HG03558 (cell line): ENCODE measurements around the gene SLC30A3.

ENCODE experiments used
- ATAC-seq: cut with Tn5 transposase; IDR thresholded peaks from one replicate; pipeline ENCODE4 v1.9.1; 2021; ENCODE audit warnings: moderate number of reproducible peaks; ENCODE audit not compliant: unreplicated experiment; ENCODE audit errors: extremely low read depth

SLC30A3 gene

GRCh38 chr2:27263287-27264252 lies 723 bp upstream of the SLC30A3 start:
- ATAC-seq: no peak

DNA sequence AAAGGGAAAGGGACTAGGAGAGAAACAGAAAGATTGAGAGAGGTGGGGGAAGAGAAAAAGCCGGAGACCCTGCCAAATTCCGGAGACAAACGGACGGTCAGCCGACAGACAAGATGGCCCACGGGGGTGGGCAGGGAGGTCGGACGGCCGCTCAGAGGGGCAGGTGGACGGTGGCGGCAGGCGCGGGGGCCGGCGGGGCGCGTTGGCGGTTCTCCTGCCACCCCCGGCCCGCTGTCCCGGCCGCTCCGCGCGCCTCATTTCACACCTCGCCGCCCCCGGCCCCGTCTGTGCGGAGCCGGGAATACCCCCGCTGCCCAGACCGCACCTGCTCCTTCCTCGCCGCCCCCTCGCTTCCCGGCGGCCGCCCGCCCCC lies 935 bp downstream of the SLC30A3 start:
- no peak for ATAC-seq

DNA sequence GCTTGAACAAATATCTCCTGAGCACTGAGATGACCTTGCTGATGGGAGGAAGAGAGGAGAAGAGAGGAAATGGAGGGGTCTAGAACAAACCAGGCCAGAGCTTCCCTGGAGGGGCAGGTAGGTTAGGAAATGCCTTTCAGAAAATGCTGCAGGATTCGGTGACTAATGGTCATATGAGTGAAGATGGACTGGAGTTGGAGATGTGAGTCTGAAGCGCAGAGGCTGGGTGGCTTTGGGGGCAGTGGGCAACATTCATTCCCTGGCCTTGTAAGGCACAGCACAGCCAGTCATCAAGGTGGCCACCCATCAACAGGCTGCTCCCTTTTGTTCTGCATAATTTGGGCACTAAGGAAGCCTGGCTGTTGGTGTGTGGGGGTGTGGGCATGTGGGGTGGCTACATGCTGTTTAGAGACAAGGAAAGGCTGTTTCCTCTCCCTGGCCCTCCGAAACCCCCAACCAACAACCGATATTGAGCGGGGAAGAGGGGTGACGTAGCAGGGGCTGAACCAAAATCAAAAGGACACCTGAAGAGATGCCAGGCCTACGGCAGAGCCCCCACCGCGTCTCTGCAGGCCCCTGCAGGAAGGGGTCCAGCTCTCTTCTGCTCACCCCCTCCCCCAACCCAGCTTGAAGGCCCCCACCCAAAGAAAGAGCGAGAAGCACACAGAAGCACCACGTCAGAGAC lies 1.5 kb downstream of the SLC30A3 start:
- ATAC-seq: no peak

DNA sequence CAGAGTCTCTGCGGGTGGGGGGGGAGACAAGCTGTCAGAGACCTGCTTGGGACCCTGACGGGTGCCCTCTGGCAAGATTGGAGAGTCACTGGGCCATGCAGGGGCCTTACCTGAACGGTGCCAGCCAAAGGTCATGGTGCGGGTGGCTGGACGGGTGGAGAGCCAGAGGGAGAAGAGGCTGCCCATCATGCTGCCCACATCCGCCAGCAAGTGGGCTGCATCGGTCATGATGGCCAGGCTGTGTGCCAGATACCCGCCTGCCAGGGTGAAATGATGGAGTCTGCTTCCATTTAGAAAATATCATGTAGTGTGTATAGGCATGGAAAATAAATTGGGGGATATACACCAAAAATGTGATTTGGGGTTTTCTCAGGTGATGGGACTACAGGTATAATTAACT lies 4.8 kb downstream of the SLC30A3 start:
- no peak for ATAC-seq

DNA sequence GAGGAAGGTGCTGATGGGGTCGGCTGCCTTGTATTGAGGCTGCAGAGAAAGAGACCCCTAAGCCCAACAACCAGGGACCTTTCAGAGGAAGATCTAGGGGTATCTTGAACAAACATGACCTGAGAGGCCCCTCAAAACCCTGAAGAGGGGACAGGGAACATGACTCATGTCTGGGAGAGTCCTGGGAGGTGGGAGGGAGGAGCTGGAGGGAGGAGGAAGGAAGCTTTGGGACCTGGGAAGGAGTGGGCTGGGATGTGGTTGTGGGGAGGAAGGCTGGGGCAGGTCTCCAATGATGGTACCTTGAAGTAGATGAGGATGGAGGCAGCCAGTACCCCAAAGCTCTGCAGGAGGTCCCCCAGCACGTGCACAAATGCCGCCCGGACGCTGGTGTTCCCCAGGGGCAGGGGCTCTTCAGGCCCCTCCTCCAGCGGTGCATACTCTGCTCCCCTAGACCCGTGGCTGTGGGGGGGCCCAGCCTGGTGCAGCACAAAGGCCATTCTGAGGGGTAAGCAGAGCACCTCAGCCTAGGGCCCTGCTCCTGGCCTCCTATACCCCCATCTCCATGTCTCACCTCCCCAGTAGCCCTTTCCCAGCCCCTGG lies 5.9 kb downstream of the SLC30A3 start:
- no peak for ATAC-seq

- ATAC-seq: no peak
Measured at GRCh38 chr2:27255660-27256059, 7.2 kb downstream of the SLC30A3 start.

- ATAC-seq: no peak
Measured at GRCh38 chr2:27255187-27255586, 7.7 kb downstream of the SLC30A3 start.

DNA sequence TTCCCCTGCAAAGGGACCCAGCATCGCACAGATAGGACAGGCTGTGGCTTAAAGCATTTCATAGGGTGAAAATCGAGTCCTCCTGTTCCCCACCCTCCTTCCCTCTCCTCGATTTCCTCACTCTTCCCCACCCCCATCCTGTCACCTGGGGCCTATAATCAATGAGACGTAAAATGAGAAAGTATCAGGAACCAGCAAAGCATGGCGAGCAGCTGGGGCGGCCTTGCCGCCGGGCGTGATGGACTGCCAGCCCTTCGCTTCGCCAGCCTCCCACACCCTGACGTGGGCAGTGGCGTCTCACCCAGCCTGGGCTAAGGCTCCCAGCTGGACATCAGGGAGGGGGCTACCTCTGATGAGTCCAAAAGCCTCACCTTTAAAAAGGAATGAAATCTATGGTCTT lies 11.1 kb downstream of the SLC30A3 start:
- no peak for ATAC-seq

DNA sequence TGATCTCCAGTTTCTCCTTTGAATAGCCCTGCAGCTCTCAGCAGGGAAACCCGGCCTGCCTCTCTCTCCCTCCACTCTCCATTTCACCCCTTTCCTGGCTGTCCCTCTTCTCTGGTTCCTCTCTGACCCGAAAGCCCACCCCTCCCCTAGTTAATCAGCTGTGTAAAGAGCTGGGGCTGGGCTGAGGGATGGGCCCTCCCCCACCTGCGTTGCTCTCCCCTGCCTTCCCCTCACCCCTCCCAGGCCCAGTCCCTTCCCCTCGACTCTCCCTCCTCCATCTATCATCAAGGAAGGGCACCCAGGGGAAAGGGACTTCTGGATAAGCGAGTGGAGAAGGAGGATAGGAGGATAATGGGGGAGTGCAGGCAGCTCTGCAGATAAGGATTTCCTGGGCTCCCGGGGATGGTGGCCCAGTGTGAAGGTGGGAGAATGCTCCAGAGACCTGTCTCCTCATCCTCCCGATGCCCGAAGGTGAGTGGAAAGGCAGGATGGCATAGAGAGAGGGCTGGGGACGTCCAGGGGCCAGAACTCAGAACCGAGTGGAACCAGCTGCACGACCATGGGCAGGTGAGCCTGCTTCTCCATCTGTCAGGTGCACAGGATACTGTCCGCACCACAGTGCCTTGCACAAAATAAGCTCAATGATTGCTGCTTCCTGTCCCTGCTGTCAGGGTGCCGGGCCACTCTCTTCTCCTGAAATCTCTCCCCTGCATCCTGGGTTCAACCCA lies 12.0 kb downstream of the SLC30A3 start:
- no peak for ATAC-seq

- no peak for ATAC-seq
Measured at GRCh38 chr2:27249891-27250651, 12.8 kb downstream of the SLC30A3 start.

GRCh38 chr2:27249159-27249890 lies 13.5 kb downstream of the SLC30A3 start:
- ATAC-seq: no peak

DNA sequence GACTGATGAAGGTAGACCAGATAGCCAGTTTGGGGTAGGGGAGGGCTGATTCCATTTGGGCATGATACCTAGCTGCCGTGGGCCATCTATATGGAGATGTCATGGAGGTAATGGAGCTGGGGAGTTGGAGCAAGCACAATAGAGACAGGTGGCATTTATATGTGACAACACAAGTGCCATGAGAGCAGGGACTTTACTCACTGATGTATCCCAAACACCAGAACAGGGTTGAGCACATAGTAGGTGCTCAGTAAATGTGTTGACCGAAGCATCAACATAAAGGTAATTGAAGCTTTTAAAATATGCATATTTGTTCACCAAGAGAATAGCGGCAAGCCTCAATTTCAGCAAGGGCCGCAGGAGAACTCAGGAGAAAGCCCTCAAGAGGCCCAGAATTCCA lies 15.0 kb downstream of the SLC30A3 start:
- no peak for ATAC-seq

- ATAC-seq: no peak
Measured at GRCh38 chr2:27245626-27246025, 17.2 kb downstream of the SLC30A3 start.

- no peak for ATAC-seq
Measured at GRCh38 chr2:27245116-27245515, 17.7 kb downstream of the SLC30A3 start.

DNA sequence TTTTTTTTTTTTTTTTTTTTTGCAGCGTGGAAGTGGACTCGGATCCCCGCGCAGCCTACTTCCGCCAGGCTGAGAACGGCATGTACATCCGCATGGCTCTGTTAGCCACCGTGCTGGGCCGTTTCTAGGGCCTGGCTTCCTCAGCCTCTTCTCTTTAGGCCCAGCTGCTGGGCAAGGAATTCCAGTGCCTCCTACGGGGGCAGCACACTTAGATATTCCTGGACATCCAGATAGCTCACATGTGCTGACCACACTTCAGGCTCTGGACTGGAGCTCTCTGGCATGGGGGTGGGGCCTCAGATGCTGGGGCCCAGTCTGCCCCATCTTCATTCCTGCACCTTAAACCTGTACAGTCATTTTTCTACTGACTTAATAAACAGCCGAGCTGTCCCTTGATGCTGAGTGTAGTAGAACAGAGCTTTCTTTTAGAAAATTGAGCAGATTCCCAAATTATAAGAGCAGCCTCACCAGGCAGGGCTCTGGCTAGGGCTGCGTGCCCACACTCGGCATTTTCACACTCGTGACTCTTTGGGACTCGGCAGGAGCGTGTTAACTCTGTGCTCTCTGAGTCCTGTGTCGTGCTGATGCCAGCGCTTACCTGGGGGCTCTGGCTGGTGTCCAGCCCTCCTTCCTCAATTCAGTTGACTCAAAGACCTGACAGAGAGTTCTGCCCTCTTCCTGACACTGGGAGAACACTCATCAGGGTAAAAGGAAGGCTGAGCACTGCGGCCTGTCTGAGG lies 19.3 kb downstream of the SLC30A3 start:
- ATAC-seq: no peak

- no peak for ATAC-seq
Measured at GRCh38 chr2:27242614-27242951, 20.3 kb downstream of the SLC30A3 start.

DNA sequence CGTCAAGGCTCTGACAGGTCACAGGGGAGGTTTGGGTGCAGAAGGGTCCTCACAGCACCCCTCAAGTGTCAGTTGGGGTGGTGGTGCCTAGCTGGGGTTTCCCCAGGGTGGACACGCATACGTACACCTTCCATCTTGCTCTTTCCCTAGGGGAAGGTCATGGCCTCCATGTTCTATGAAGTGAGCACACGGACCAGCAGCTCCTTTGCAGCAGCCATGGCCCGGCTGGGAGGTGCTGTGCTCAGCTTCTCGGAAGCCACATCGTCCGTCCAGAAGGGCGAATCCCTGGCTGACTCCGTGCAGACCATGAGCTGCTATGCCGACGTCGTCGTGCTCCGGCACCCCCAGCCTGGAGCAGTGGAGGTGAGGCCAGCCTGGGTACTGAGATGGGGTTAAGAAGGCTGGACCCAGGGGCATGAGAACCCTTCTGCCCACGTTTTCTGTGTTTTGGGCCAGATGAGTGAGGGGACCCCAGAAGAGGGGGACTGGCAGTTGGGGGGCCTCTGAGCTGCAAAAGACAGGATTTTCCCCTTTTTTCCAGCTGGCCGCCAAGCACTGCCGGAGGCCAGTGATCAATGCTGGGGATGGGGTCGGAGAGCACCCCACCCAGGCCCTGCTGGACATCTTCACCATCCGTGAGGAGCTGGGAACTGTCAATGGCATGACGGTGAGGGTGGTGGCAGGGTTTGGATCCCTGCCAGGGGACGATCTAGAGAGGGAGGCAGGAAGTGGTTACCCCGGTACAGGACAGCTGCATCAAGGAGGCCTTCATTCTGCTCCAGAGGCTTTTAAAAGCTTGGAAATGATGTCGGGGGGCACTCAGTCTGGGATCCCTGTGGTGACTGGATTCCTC lies 20.9 kb downstream of the SLC30A3 start:
- ATAC-seq: no peak

DNA sequence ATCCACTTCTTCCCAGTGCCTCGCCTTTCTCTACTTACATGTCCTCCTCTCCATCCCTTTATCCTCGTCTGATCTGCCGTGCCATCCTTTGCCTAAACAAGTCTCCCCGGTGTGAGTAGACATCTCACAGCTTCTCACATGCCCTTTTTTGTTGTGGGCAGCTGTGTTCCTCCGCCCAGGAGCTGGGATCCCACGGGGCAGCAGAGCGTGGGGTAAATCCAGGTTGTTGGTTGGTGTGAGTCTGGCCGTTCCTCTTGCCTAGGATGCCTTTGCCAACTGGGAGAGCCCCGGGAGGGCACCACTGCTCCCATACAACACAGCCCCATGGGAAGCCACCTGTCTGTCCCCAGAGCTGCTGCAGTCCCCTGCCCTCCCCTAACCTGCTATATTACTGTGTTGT lies 22.4 kb downstream of the SLC30A3 start:
- ATAC-seq: no peak
